ENCODE results near the gene TBC1D9. TPM values are rescaled to one million over a fixed set of nuclear protein-coding genes. Genes with fewer than 3 reads are reported as not detected.
A peak's percentile ranks its signal among the peaks of the same experiment; 100 is the strongest.

The TBC1D9 gene
- total RNA-seq (10 to 100 TPM in 8 of 9 donors, 1 to 10 TPM in 1; 8.5 to 26.5 (median 15.0) TPM), polyA plus RNA-seq (10 to 100 TPM in 1 of 2 donors, 1 to 10 TPM in 1; 4.6 to 10.1 TPM)
- long read RNA-seq, donor 1, full-length matches to known transcripts, result 2 of 6 reads
- long read RNA-seq, donor 1, partial matches to known transcripts, result 3 of 6 reads
- long read RNA-seq, donor 1, other reads (novel, unspliced or antisense), result 1 of 6 reads
- long read RNA-seq, donor 2, partial matches to known transcripts, result 3 of 10 reads
- long read RNA-seq, donor 2, other reads (novel, unspliced or antisense), result 7 of 10 reads
- long read RNA-seq, donor 3, full-length matches to known transcripts, result 6 of 11 reads
- long read RNA-seq, donor 3, partial matches to known transcripts, result 5 of 11 reads
- long read RNA-seq, donor 3, other reads (novel, unspliced or antisense), result 0 of 11 reads

- Histone ChIP-seq H3K36me3 (no peaks in the 10 kb centered on the region), H3K4me3 (peak within 1 kb of the TSS; percentile 59 to 95 (median 86)), H3K27ac (peak within 1 kb of the TSS; percentile 89 to 100 (median 98)), H3K9me3 (peaks cover 0 to 3% (median 0%) of the 10 kb centered on the region in 12 donors), H3K27me3 (no peaks in the 10 kb centered on the region), H3K4me1 (peaks cover 0 to 44% (median 15%) of the 10 kb centered on the region in 12 donors)
- ATAC-seq (peak; percentile 84 to 92 (median 87)), DNase-seq (peak; percentile 88 to 91 (median 89))
- TF ChIP-seq POLR2A (IDR thresholded peaks at IDR 0.05), result peak in 1 of 2 donors; percentile 56
- peak in 4 of 12 donors; percentile 0 to 26 (median 16) for TF ChIP-seq CTCF (IDR thresholded peaks at IDR 0.05)
- 0 to 1% (median 0%) methylated on average over 33 to 73 of the region's 73 CpGs for WGBS, 4 donors
- intact Hi-C loops (cut with DNase I), result loop anchor here in 9 of 10 donors (5.0 to 10.0 kb wide), 14 partner anchors 39 to 392 kb away; partner anchors contain the start of genes RNF150 (in 1 of the 9) and SCOC (in 1 of the 9)
These were observed at the start of gene TBC1D9 for GRCh38 chr4:140756319-140757231. Gene TBC1D9, minus strand, starts transcription at chr4:140756385. Its CDS starts 340 bp downstream, at chr4:140756045.

DNA sequence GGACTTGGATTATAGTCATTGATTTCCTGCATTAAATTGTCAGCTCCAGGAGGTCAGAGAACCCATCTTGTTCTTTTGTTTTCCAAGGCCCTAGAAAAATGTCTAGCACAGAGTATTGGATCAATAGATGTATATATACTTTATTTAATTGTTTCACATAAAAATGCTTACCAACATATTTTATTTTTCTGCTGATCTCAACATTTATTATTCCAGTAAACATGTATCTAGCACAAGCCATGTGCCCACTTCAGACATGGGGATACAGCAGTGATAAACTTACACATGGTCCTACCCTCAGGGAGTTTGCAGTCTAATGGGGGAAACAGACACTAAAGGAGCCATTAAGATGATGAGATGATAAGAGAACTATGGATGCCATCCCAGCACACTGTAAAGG is 49.1 kb upstream of the TBC1D9 start:
- Histone ChIP-seq H3K4me1 (peaks cover 0 to 44% (median 0%) of the 10 kb centered on the region in 12 donors), H3K27ac (no peak overlapping the region), H3K36me3 (no peaks in the 10 kb centered on the region), H3K27me3 (no peaks in the 10 kb centered on the region), H3K9me3 (no peaks in the 10 kb centered on the region), H3K4me3 (no peak overlapping the region)
- no peak for ATAC-seq
- TF ChIP-seq CTCF (IDR thresholded peaks at IDR 0.05) (no peak), POLR2A (IDR thresholded peaks at IDR 0.05) (no peak)
- DNase-seq, result no peak
- intact Hi-C loops (cut with DNase I), result no loop called here

DNA sequence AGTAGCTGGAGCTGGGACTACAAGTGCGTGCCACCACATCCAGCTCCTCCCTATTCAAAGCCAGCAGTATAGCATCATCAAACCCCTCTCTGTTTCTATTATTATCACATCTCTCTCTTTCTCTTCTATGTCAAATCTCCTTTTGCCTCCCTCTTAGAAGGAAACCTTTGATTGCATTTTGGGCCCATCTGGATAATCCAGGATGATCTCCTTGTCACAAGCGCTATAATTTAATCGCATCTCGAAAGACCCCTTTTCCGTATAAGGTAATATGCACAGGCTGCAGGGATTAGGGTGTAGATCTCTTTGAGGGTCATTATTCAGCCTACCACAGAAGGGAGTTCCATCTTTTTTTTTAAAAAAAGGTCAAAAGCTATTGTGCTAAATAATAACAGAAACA is 46.4 kb upstream of the TBC1D9 start:
- no peak for TF ChIP-seq CTCF (IDR thresholded peaks at IDR 0.05)
- TF ChIP-seq POLR2A (IDR thresholded peaks at IDR 0.05), result no peak
- Histone ChIP-seq H3K27ac (no peak overlapping the region), H3K27me3 (no peaks in the 10 kb centered on the region), H3K36me3 (no peaks in the 10 kb centered on the region), H3K9me3 (no peaks in the 10 kb centered on the region), H3K4me3 (no peak overlapping the region), H3K4me1 (peaks cover 0 to 20% (median 0%) of the 10 kb centered on the region in 12 donors)
- intact Hi-C loops (cut with DNase I), result no loop called here
- no peak for ATAC-seq
- 97 to 99% (median 98%) methylated on average over 5 of the region's 5 CpGs for WGBS, 4 donors
- DNase-seq, result no peak

DNA sequence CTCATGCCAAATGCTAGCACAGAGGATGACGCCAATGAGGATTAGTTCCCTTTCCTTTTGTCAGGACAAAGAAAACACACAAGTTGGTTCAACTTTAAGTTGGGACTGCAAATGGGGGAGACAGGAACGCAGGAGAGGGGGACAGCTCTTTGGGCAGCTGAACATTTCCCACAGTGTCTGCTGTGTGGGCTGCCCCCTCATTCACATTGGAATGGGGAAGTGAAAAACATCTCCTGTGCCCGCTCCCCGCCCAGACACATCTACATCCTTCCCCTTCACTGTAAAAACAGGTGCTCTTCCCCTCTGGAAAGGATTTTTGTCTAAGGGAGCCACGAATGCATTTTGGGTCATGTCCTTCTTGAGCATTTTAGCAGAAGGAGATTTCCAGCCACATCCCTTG is 44.5 kb upstream of the TBC1D9 start:
- WGBS, 4 donors, result 66 to 70% (median 68%) methylated on average over 5 of the region's 5 CpGs
- Histone ChIP-seq H3K4me3 (no peak overlapping the region), H3K36me3 (no peaks in the 10 kb centered on the region), H3K27ac (no peak overlapping the region), H3K27me3 (no peaks in the 10 kb centered on the region), H3K9me3 (no peaks in the 10 kb centered on the region), H3K4me1 (peaks cover 0 to 11% (median 0%) of the 10 kb centered on the region in 12 donors)
- DNase-seq (no peak), ATAC-seq (peak in 1 of 4 donors; percentile 69)
- TF ChIP-seq POLR2A (IDR thresholded peaks at IDR 0.05), result no peak
- no peak for TF ChIP-seq CTCF (IDR thresholded peaks at IDR 0.05)
- intact Hi-C loops (cut with DNase I), result no loop called here
